Measurements from ENCODE around the gene IL17RC.
A peak's percentile ranks its signal among the peaks of the same experiment; 100 is the strongest.
"Not testable (repeated sequence)": the region's sequence is repeated elsewhere in the genome, so short reads cannot be mapped to it uniquely, and the experiment has no call there.

The IL17RC gene

DNA sequence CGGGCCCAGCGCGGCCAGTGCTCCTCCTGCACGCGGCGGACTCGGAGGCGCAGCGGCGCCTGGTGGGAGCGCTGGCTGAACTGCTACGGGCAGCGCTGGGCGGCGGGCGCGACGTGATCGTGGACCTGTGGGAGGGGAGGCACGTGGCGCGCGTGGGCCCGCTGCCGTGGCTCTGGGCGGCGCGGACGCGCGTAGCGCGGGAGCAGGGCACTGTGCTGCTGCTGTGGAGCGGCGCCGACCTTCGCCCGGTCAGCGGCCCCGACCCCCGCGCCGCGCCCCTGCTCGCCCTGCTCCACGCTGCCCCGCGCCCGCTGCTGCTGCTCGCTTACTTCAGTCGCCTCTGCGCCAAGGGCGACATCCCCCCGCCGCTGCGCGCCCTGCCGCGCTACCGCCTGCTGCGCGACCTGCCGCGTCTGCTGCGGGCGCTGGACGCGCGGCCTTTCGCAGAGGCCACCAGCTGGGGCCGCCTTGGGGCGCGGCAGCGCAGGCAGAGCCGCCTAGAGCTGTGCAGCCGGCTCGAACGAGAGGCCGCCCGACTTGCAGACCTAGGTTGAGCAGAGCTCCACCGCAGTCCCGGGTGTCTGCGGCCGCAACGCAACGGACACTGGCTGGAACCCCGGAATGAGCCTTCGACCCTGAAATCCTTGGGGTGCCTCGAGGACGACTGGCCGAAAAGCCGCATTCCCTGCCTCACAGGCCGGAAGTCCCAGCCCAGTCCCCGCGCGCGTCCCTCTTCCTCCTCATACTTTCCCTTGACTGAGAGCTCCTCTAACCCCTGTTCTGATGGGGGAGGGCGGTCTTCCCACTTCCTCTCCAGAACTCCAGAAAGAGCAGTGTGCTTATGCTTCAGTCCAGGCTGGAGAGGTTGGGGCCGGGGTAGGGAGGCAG lies 1.4 kb upstream of the IL17RC start:
- DNase-seq = peak in 42 of 56 donors; percentile 7 to 74 (median 42)

DNA sequence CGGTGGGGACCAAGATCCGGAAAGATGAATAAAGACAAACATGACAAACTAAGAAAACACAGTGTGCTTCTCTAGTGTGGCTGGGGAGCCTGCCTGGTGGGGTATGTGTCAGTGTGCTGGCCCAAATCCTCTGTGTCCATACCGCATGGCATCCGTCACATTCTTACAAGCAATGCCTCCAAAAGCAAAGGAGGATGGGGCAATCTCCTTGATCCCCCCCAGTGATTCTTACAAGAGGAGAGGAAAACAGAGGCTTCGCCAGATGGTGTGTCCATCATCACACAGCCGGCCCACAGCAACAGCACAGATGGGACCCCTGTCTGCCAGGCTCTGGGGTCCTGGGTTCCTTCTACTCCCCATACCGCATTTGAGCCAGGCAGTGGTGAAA lies 558 bp upstream of the IL17RC start:
- no peak for DNase-seq

DNA sequence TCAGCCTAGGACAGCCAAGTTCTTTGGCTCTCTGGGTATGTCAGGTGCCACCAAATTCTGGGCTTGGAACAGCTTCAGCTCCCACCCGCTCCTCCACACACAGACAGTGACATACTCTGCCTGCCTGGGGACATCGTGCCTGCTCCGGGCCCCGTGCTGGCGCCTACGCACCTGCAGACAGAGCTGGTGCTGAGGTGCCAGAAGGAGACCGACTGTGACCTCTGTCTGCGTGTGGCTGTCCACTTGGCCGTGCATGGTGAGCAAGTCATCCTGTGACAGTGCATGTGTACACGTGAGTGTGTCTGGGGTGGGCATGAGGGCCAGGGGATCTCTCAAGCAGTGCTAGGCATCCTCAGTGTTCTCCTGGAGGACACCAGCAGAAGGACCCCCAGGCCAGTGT lies 922 bp downstream of the IL17RC start:
- no peak for DNase-seq

DNA sequence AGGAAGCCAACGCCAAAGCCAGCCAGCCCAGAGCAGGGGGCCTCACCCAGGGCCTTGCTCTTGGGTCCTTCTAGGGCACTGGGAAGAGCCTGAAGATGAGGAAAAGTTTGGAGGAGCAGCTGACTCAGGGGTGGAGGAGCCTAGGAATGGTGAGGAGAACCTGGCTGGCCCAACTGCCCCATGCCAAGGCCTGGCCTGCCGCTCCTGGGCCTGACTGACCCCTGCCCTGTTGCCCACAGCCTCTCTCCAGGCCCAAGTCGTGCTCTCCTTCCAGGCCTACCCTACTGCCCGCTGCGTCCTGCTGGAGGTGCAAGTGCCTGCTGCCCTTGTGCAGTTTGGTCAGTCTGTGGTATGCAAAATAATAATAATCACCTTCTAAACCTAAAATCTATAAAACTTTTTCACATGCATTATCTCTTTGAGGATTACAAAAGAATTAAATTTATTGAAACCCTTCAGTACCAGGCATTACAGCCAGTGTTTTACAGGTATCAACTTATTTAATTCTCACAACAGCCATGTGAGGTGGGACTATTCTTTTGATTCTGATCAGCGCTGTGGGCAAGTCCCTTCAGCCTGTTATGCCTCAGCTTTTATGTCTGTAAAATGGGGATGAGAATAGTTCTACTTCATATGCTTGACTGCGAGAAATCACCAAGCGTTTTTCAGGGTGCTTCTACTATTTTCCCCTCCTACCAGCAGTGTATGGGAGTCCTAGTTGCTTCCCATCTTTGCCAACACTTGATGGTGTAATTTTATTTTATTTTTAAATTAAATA lies 1.6 kb downstream of the IL17RC start:
- DNase-seq = no peak

DNA sequence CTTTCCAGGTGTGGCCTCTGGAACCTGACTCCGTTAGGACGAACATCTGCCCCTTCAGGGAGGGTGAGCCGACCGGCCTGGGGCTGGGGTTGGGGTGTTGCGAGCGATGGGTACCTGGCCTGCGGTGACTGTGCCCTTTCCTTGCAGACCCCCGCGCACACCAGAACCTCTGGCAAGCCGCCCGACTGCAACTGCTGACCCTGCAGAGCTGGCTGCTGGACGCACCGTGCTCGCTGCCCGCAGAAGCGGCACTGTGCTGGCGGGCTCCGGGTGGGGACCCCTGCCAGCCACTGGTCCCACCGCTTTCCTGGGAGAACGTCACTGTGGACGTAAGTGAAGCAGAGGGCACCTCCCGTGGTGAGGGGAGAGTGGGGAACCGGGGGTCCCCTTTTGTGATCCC lies 11.3 kb downstream of the IL17RC start:
- DNase-seq = no peak

DNA sequence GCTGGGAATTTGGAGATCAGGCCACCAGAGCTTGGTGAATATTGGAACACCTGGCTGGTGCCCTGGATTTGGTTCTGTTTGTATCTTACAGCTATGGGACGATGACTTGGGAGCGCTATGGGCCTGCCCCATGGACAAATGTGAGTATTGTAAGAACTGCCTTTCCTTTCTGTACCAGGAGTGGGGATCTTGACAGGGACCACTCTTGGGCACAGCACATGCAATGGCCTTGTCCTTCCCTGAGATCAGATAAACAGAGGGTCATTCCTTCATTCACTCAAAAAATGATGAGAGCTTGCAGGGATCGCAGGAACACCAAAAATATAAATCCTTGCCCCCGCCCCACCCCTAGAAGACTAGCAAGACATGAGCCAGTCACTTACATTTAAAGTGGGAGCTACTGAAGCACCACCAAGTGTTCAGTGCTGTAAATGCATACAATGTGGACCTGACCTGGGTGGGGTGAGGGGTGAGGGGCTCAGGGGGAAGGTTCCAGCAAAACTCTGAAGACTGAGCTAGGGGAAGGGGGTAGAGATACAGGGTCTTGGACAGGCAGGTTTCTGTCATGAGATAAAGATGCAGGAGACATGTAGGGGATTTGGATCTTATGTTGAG lies 14.0 kb downstream of the IL17RC start:
- no peak for DNase-seq

DNA sequence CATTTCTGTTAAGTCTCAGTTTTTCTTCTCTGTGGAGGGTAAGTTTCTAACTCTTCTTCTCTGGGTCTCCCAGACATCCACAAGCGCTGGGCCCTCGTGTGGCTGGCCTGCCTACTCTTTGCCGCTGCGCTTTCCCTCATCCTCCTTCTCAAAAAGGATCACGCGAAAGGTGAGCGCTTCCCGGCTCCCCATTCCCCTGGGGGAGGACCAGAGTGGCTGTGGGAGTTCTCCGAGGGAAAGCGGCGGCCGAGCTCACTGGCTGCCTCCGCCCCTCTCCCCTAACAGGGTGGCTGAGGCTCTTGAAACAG lies 15.6 kb downstream of the IL17RC start:
- DNase-seq = peak in 1 of 56 donors; percentile 66

DNA sequence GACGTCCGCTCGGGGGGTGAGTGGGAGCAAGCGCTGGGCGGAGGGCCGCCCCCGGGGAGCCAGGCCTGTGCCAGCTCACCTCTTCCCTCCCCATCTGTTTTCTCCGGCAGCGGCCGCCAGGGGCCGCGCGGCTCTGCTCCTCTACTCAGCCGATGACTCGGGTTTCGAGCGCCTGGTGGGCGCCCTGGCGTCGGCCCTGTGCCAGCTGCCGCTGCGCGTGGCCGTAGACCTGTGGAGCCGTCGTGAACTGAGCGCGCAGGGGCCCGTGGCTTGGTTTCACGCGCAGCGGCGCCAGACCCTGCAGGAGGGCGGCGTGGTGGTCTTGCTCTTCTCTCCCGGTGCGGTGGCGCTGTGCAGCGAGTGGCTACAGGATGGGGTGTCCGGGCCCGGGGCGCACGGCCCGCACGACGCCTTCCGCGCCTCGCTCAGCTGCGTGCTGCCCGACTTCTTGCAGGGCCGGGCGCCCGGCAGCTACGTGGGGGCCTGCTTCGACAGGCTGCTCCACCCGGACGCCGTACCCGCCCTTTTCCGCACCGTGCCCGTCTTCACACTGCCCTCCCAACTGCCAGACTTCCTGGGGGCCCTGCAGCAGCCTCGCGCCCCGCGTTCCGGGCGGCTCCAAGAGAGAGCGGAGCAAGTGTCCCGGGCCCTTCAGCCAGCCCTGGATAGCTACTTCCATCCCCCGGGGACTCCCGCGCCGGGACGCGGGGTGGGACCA lies 16.1 kb downstream of the IL17RC start:
- DNase-seq = peak in 44 of 56 donors; percentile 18 to 76 (median 60)

DNA sequence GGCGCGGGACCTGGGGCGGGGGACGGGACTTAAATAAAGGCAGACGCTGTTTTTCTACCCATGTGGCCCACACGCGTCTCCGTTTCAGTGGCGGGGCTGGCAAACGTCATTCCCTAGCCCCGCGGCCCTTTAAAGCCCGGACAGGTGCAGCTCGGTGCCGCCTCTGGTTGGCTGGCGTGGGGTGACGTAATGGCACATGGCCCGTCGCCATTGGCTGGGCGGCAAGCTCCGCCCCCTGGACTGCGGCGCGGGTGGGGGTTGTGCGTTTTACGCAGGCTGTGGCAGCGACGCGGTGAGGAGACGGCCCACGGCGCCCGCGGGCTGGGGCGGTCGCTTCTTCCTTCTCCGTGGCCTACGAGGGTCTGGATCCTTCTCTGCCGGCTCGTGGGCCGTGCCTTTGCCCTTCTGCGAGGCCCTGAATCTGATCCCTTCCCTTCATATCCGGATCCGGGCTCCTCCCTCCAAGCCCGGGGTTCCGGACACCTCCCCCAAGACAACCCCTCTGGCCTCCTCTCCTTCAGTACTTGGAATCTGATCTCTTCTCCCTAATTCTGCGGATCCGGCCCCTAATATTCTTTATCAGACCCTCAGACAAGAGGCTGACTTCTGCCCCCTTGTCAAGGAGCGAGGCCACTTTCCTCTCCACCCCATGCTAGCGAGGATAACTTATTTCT lies 16.8 kb downstream of the IL17RC start, which contains the start of gene CRELD1:
Gene CRELD1, plus strand, starts transcription at position 274 of the 674 bp plus-strand sequence. CDS start 605 bp downstream, outside the sequence.
- peak; percentile 38 to 98 (median 94) for DNase-seq

DNA sequence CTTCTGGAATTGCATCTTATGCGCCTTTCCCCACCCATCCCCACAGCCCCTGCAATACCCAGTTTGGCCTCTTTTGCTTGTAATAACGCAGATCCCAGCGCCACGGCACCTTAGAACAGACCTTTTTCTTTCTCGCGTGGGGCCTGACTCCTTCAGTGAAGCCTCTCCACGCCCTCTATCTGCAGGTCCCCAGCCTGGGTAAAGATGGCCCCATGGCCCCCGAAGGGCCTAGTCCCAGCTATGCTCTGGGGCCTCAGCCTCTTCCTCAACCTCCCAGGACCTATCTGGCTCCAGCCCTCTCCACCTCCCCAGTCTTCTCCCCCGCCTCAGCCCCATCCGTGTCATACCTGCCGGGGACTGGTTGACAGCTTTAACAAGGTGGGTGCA lies 17.3 kb downstream of the IL17RC start:
- DNase-seq = peak in 2 of 56 donors; percentile 6 to 34

DNA sequence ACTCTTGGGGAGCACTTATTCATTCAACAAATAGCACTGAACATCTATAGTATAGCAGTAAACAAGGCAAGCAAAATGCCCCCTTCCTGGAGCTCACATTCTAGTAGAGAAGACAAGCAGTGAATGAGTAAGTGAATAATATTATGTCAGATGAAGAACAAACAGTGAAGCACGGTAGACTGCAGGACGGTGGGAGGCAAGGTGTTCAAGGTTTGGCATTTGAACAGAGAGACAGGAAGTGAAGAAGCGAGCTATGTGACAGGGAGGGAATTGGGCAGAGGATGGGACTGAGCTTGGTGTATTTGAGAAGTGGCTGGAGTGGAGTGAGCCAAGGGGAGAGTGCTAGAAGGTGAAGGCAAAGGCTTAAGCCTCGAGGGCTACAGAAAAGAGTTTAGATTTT lies 18.1 kb downstream of the IL17RC start:
- no peak for DNase-seq

DNA sequence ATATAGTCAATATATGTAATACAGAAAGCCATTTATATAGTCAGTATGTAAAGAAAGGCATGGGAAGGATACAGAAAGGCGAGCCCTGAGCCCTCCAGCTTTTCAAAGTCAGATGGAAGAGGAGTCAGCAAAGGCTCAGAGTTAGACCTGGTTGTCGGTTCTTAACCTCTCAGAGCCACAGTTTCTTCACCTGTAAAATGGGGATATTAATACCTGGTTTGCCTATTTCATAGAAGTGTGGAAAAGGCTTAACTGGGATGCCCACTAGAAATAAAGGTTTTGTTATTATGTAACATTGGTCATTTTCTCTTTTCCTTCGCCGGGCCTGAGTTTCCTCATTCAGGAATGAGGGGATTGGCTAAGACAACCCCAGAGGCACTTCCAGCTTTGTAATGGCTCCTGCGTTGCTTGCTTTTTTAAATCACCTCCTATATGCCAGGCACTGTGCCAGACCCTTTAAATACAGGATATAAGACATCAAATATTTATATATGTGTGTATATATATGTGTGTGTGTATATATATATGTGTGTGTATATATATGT lies 19.1 kb downstream of the IL17RC start:
- DNase-seq = no peak

DNA sequence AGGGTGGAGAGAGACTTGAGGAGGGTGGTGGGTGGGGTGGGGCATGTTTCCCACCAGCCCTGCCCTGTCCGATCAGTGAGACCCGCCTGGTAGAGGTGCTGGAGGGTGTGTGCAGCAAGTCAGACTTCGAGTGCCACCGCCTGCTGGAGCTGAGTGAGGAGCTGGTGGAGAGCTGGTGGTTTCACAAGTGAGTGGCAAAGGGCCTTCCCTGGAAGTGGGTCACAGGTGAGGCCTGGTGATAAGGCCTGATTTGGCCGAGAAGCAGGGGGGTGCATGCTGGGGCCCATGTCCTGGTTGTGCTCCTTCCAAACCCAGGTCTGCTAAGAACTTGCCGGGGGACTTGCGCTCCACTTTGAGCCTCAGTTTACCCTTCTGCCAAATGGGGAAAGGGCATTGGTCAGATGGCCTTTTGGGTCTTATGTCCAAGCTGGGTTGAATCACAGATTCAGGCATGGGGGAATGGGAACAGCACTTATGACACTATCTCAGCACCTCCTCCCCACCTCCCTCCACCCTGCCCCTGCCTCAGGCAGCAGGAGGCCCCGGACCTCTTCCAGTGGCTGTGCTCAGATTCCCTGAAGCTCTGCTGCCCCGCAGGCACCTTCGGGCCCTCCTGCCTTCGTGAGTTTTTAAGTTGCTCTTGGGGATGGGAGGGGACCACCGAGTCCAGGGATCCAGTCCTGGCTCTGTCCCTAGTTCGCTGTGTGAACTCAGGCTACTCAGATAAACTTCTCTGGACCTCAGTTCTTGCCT lies 20.8 kb downstream of the IL17RC start:
- no peak for DNase-seq

DNA sequence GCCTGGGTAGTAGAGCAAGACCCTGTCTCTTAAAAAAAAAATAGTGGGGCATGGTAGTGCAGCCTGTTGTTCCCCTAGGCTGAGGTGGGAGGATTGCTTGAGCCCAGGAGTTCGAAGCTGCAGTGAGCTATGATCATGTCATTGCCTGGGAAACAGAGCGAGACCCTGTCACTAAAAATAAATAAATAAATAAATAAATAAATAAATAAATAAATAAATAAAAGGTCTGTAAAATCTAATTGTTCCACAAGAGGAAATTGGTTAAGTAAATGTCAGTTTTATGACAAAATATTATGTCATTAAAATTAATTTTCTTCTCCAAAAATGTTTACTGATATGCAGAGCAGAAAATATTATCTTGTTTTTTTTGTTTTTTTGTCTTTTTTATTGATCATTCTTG lies 22.1 kb downstream of the IL17RC start:
- DNase-seq = no peak

DNA sequence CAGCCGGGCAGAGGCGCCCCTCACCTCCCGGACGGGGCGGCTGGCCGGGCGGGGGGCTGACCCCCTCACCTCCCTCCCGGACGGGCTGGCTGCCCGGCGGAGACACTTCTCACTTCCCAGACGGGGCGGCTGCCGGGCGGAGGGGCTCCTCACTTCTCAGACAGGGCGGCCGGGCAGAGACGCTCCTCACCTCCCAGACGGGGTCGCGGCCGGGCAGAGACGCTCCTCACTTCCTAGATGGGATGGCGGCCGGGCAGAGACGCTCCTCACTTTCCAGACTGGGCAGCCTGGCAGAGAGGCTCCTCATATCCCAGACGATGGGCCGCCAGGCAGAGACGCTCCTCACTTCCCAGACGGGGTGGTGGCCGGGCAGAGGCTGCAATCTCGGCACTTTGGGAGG lies 23.0 kb downstream of the IL17RC start:
- not testable (repeated sequence) for DNase-seq

DNA sequence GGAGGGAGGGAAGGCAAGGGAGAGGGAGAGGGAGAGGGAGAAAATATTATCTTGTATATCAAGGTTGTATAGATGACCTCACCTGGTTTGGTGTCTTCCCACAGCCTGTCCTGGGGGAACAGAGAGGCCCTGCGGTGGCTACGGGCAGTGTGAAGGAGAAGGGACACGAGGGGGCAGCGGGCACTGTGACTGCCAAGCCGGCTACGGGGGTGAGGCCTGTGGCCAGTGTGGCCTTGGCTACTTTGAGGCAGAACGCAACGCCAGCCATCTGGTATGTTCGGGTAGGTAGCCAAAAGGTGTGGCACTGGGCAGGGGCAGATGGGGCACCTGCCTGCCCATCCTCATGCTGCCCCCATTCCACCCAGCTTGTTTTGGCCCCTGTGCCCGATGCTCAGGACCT lies 23.8 kb downstream of the IL17RC start:
- DNase-seq = no peak

DNA sequence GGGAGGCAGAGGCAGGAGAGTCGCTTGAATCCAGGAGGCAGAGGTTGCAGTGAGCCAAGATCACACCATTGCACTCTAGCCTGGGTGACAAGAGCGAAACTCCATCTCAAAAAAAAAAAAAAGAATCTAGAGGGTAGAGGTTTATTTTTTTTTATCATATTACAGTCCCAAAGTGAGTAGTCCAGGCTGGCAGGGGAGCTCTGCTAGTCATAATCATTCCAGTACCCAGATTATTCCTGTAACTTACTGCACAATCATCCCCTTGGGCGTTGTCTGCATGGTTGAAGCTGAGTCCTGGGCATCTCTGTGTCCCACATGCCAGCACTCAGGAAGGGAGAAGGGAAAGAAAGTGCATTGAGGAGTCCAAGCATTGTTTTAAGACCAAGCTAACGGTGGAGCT lies 25.3 kb downstream of the IL17RC start:
- no peak for DNase-seq

DNA sequence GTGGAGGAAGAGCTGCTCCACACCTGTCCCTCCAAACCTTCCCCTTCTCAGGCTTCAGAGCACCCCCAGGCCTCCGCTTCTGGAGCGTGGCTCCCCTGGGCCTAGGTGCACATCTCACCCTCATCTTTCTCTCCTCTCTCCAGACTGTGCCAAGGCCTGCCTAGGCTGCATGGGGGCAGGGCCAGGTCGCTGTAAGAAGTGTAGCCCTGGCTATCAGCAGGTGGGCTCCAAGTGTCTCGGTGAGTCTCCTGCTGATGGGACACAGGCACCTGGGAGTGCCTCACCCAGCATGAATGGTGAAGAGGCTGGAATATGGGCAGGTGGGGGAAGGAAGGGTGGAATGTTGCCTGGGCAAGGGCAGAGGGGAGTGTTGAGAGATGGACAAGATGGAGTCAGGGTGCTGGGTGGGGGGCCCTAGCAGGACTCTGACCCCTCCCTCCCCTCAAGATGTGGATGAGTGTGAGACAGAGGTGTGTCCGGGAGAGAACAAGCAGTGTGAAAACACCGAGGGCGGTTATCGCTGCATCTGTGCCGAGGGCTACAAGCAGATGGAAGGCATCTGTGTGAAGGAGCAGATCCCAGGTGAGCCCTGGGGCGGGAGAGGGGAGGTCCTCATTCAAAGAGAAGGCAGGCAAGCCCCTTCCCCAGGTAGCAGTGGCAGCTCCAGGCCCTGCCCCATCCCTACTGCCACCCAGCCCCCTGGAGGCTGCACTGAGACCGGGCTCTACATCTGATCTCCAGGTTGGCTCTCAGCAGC lies 26.2 kb downstream of the IL17RC start:
- no peak for DNase-seq

DNA sequence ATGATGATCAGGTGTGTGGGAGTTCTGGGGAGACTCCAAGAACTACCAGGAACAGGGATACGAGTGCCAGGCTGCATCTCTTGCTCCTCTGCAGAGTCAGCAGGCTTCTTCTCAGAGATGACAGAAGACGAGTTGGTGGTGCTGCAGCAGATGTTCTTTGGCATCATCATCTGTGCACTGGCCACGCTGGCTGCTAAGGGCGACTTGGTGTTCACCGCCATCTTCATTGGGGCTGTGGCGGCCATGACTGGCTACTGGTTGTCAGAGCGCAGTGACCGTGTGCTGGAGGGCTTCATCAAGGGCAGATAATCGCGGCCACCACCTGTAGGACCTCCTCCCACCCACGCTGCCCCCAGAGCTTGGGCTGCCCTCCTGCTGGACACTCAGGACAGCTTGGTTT lies 27.4 kb downstream of the IL17RC start:
- DNase-seq = peak in 5 of 56 donors; percentile 8 to 34 (median 21)
